ENCODE data around the gene SCYL1.

The SCYL1 gene

GRCh38 chr11:65574109-65574810 lies 49.4 kb downstream of the SCYL1 start:
- TF ChIP-seq CTCF (IDR thresholded peaks at IDR 0.05; ENCODE audit: low read length) = peak; percentile 55
- no peak for TF ChIP-seq EZH2 (IDR thresholded peaks at IDR 0.05; ENCODE audit: borderline replicate concordance, low read length)
- peak overlapping the region; percentile 59 for H3K9ac ChIP-seq (ENCODE audit: low read length)
- no peak overlapping the region for H2AFZ ChIP-seq (ENCODE audit: low read length)
- peak overlapping the region; percentile 83 for H3K4me3 ChIP-seq (ENCODE audit: low read depth, low read length, poor library complexity, severe bottlenecking)
- H3F3A ChIP-seq (ENCODE audit: insufficient read depth, low read length) = no peaks in the 10 kb centered on the region; the same call in 1 of the 2 replicates
- H3K4me2 ChIP-seq (ENCODE audit: low read length) = peak overlapping the region; percentile 84
- H3K36me3 ChIP-seq (ENCODE audit: insufficient read depth, low read length) = no peaks in the 10 kb centered on the region; the same call in 1 of the 2 replicates
- H3K9me2 ChIP-seq (ENCODE audit: low read depth, low read length) = no peaks in the 10 kb centered on the region
- peaks cover 51% of the 10 kb centered on the region for H3K4me1 ChIP-seq (ENCODE audit: insufficient read depth, low read length, severe bottlenecking)
- no peaks in the 10 kb centered on the region for H3K79me2 ChIP-seq (ENCODE audit: insufficient read depth, low read length)
- H3K9me3 ChIP-seq (ENCODE audit: low read length) = no peaks in the 10 kb centered on the region
- 0 out of 2 replicates have a peak, but pooled peaks cover 5% of the 10 kb centered on the region for H3K27me3 ChIP-seq (ENCODE audit: insufficient read depth, low read length)
- H3K27ac ChIP-seq (ENCODE audit: low read depth, low read length, poor library complexity, severe bottlenecking) = peak overlapping the region; percentile 58
- no peaks in the 10 kb centered on the region for H4K20me1 ChIP-seq (ENCODE audit: insufficient read depth, low read length)

- Histone ChIP-seq H3F3A (ENCODE audit: insufficient read depth, low read length) (no peaks in the 10 kb centered on the region; the same call in 1 of the 2 replicates), H2AFZ (ENCODE audit: low read length) (no peak overlapping the region), H3K27ac (ENCODE audit: low read depth, low read length, poor library complexity, severe bottlenecking) (peak overlapping the region; percentile 35), H3K27me3 (ENCODE audit: insufficient read depth, low read length) (0 out of 2 replicates have a peak, but pooled peaks cover 5% of the 10 kb centered on the region), H3K79me2 (ENCODE audit: insufficient read depth, low read length) (no peaks in the 10 kb centered on the region), H3K9me3 (ENCODE audit: low read length) (no peaks in the 10 kb centered on the region), H3K4me3 (ENCODE audit: low read depth, low read length, poor library complexity, severe bottlenecking) (peak overlapping the region; percentile 83), H4K20me1 (ENCODE audit: insufficient read depth, low read length) (no peaks in the 10 kb centered on the region), H3K4me2 (ENCODE audit: low read length) (peak overlapping the region; percentile 84), H3K9me2 (ENCODE audit: low read depth, low read length) (no peaks in the 10 kb centered on the region), H3K4me1 (ENCODE audit: insufficient read depth, low read length, severe bottlenecking) (peaks cover 49% of the 10 kb centered on the region), H3K36me3 (ENCODE audit: insufficient read depth, low read length) (no peaks in the 10 kb centered on the region; the same call in 1 of the 2 replicates), H3K9ac (ENCODE audit: low read length) (peak overlapping the region; percentile 59)
- no peak for TF ChIP-seq EZH2 (IDR thresholded peaks at IDR 0.05; ENCODE audit: borderline replicate concordance, low read length)
- no peak for TF ChIP-seq CTCF (IDR thresholded peaks at IDR 0.05; ENCODE audit: low read length)
These were observed 50.1 kb downstream of the SCYL1 start for GRCh38 chr11:65574811-65575567.

GRCh38 chr11:65575568-65576231 lies 50.8 kb downstream of the SCYL1 start, which contains the start of gene EHBP1L1:
Gene EHBP1L1 (plus strand): TSS chr11:65576053. CDS start chr11:65576303, 250 bp downstream.
- no peaks in the 10 kb centered on the region for H3K79me2 ChIP-seq (ENCODE audit: insufficient read depth, low read length)
- peak within 1 kb of the TSS; percentile 83 for H3K4me3 ChIP-seq (ENCODE audit: low read depth, low read length, poor library complexity, severe bottlenecking)
- no peaks in the 10 kb centered on the region; the same call in 1 of the 2 replicates for H3F3A ChIP-seq (ENCODE audit: insufficient read depth, low read length)
- no peak within 1 kb of the TSS for H2AFZ ChIP-seq (ENCODE audit: low read length)
- no peaks in the 10 kb centered on the region for H3K9me3 ChIP-seq (ENCODE audit: low read length)
- peaks cover 48% of the 10 kb centered on the region for H3K4me1 ChIP-seq (ENCODE audit: insufficient read depth, low read length, severe bottlenecking)
- H3K9me2 ChIP-seq (ENCODE audit: low read depth, low read length) = no peaks in the 10 kb centered on the region
- 0 out of 2 replicates have a peak, but pooled peaks cover 5% of the 10 kb centered on the region for H3K27me3 ChIP-seq (ENCODE audit: insufficient read depth, low read length)
- H4K20me1 ChIP-seq (ENCODE audit: insufficient read depth, low read length) = no peaks in the 10 kb centered on the region
- TF ChIP-seq EZH2 (IDR thresholded peaks at IDR 0.05; ENCODE audit: borderline replicate concordance, low read length) (no peak), CTCF (IDR thresholded peaks at IDR 0.05; ENCODE audit: low read length) (no peak)
- H3K36me3 ChIP-seq (ENCODE audit: insufficient read depth, low read length) = no peaks in the 10 kb centered on the region; the same call in 1 of the 2 replicates
- H3K27ac ChIP-seq (ENCODE audit: low read depth, low read length, poor library complexity, severe bottlenecking) = peak within 1 kb of the TSS; percentile 35
- peak within 1 kb of the TSS; percentile 84 for H3K4me2 ChIP-seq (ENCODE audit: low read length)
- peak within 1 kb of the TSS; percentile 59; the same call in 1 of the 2 replicates for H3K9ac ChIP-seq (ENCODE audit: low read length)
